ENCODE measurements around the gene ITPA. TPM values are rescaled to one million over a fixed set of nuclear protein-coding genes. Genes with fewer than 3 reads are reported as not detected.

The ITPA gene
- total RNA-seq, 1 experiment from 2014 or later = 69.2 TPM

DNA sequence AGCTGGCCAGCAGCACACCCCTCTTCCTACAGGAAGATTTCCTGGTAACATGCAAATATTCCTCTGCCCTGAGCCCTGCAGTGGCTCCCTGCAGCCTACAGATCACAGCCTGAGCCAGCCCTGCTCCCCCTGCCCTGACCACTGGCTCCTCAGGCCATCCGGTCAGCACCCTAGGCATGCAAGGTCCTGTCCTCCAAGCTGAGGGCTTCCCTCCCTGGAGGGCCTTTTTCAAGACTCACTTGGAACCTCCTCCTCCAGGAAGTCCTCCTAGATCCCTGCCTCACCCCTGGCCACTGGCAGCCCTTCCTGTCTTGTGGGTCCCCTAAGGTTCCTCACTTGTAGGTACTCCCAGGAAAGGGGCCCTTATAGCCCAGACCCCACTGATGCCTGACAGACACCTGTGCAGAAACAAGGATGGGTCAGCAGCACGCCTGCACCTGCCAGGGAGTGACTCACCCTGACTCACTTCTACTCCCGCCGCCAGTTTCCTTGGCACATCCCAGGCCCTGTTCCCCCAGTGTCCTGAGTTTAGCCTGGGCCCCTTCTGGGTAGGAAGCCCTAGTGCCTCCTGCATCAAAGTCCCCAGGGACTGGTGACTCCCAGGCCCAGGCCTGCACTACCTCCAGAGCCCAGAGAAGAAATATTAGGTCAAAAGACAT is 26.5 kb downstream of the ITPA start:
- no peak overlapping the region for H2AFZ ChIP-seq
- H3F3A ChIP-seq (ENCODE audit: insufficient read depth, low read depth) = peaks cover 17% of the 10 kb centered on the region; the same call in 1 of the 2 replicates
- no peaks in the 10 kb centered on the region for H4K20me1 ChIP-seq (ENCODE audit: insufficient read depth)
- no peaks in the 10 kb centered on the region for H3K79me2 ChIP-seq (ENCODE audit: low read depth)
- peak; percentile 78 to 81 for DNase-seq
- TF ChIP-seq, protein P1, sequence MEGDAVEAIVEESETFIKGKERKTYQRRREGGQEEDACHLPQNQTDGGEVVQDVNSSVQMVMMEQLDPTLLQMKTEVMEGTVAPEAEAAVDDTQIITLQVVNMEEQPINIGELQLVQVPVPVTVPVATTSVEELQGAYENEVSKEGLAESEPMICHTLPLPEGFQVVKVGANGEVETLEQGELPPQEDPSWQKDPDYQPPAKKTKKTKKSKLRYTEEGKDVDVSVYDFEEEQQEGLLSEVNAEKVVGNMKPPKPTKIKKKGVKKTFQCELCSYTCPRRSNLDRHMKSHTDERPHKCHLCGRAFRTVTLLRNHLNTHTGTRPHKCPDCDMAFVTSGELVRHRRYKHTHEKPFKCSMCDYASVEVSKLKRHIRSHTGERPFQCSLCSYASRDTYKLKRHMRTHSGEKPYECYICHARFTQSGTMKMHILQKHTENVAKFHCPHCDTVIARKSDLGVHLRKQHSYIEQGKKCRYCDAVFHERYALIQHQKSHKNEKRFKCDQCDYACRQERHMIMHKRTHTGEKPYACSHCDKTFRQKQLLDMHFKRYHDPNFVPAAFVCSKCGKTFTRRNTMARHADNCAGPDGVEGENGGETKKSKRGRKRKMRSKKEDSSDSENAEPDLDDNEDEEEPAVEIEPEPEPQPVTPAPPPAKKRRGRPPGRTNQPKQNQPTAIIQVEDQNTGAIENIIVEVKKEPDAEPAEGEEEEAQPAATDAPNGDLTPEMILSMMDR (conservative IDR thresholded peaks at IDR 0.05) = no peak
- no peak for TF ChIP-seq EZH2 (IDR thresholded peaks at IDR 0.05; ENCODE audit: low read depth)
- no peak overlapping the region for H3K27ac ChIP-seq
- H3K36me3 ChIP-seq (ENCODE audit: low read depth) = no peaks in the 10 kb centered on the region
- intact Hi-C loops (cut with micrococcal nuclease; ENCODE audit: unreplicated experiment) = loop anchor here (1.0 kb wide), 2 partner anchors 13 to 17 kb away; no protein-coding TSS in a partner anchor
- CTCF ChIA-PET = interaction anchor here (0.6 kb wide), 1 partner anchor 168 kb away, joined by 6 read pairs; no protein-coding TSS in a partner anchor
- peaks cover 23% of the 10 kb centered on the region for H3K4me1 ChIP-seq (replicated peaks; ENCODE audit: insufficient read depth)
- no TSS peak for BruUV-seq (replicated peaks)
- H3K9me3 ChIP-seq (ENCODE audit: insufficient read depth, low read depth) = no peaks in the 10 kb centered on the region
- no peak overlapping the region for H3K4me3 ChIP-seq
- POLR2A ChIA-PET (ENCODE audit: unreplicated experiment) = no interaction called here
- no peaks in the 10 kb centered on the region for H3K9me2 ChIP-seq (ENCODE audit: insufficient read depth)
- H3K4me2 ChIP-seq = peak overlapping the region; percentile 4; the same call in 1 of the 2 replicates
- no peaks in the 10 kb centered on the region for H3K27me3 ChIP-seq (ENCODE audit: insufficient read depth, low read depth)

DNA sequence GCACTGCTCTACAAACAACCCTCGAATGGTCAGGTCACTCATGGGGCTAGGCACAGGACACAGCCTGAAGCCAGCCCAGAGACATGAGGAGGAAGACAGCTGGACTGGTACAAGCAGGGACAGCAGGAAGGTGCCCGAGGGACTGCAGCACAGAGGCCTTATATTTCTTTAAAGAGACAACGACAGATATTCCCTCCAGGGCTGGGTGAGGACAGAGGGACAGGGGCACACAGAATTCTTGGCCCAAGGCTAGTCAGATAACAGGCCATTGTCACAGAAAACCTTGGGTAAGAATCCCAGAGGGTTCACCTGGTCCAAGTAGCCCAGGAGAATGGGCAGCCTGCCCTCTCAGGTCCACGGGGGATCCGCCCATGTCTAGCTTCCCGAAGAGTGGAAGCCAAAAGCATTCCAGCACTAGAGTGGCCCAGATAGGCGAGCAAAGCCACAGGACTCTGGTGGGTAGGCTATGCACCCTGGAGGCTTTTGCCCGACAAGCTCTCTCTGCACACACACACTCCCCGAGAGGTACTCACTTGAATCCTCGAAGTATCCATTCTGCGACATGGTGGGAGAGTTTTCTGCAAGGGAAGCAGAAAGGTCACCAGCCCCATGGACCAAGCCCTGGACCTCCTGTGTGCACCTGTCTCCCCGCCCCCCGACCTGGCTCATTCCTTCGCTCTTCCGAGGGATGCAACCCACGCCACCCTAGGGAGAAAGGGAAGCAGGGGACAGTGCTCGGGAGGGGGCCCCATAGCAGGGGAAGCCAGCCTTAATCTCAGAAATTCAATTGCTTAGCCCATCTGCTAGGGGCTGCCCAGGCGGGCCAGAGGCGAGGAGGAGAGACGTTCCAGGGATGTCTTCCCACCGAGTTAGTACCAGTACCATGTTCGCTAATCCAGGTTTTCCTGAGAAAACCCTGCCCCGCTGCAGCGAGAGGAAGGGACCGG is 28.0 kb downstream of the ITPA start:
- Histone ChIP-seq H3K9me2 (ENCODE audit: insufficient read depth) (no peaks in the 10 kb centered on the region), H3K4me1 (replicated peaks; ENCODE audit: insufficient read depth) (peaks cover 32% of the 10 kb centered on the region), H3F3A (ENCODE audit: insufficient read depth, low read depth) (peaks cover 21% of the 10 kb centered on the region; the same call in 1 of the 2 replicates), H3K4me2 (no peak overlapping the region; the same call in 1 of the 2 replicates), H3K27ac (no peak overlapping the region), H4K20me1 (ENCODE audit: insufficient read depth) (no peaks in the 10 kb centered on the region), H3K79me2 (ENCODE audit: low read depth) (no peaks in the 10 kb centered on the region), H3K4me3 (no peak overlapping the region; the same call in 1 of the 2 replicates), H3K36me3 (ENCODE audit: low read depth) (no peaks in the 10 kb centered on the region), H3K9me3 (ENCODE audit: insufficient read depth, low read depth) (no peaks in the 10 kb centered on the region), H3K27me3 (ENCODE audit: insufficient read depth, low read depth) (no peaks in the 10 kb centered on the region), H2AFZ (no peak overlapping the region)
- no TSS peak for BruUV-seq (replicated peaks)
- intact Hi-C loops (cut with micrococcal nuclease; ENCODE audit: unreplicated experiment) = no loop called here
- peak in 1 of 2 experiments; percentile 41 for DNase-seq
- TF ChIP-seq, protein P1 (conservative IDR thresholded peaks at IDR 0.05) = no peak
- no peak for TF ChIP-seq EZH2 (IDR thresholded peaks at IDR 0.05; ENCODE audit: low read depth)
- POLR2A ChIA-PET (ENCODE audit: unreplicated experiment) = no interaction called here
- CTCF ChIA-PET = interaction anchor here (0.6 kb wide), 1 partner anchor 34 kb away, joined by 3 read pairs; no protein-coding TSS in a partner anchor

DNA sequence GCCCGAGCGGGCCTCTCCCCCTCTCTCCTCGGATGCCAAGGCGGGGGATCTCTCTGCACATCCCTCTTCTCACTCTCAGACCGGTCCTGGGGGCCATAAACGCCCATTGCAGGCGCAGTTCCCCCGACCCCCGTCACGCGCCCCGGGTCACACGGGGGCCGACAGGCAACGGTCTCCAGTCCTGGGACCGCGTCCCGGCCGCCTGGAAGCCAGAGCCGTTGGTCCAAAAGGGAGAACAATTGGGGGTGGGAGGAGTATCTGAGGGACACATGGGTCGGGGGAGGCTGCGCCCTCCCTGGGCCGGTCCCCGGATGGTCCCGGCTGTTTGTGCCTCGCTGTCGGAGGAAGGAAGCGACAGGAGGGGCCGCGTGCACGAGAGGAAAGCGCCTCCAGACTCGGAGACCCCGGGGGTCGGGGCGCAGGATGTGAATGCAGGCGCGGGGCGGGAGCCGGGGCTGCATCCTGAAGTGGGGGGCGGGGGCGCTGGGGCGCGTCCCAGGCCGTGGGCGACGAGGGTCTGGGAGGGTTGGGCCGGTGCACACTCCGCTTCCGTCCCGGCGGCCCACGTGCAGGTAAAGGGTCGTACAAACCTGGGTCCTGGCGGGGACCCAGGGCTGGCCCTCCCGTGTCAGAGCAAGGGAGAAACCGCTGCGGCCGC is 28.8 kb downstream of the ITPA start:
- Histone ChIP-seq H3K4me1 (replicated peaks; ENCODE audit: insufficient read depth) (peaks cover 34% of the 10 kb centered on the region), H2AFZ (peak overlapping the region; percentile 99), H3K27ac (no peak overlapping the region), H3K79me2 (ENCODE audit: low read depth) (no peaks in the 10 kb centered on the region), H3K4me2 (peak overlapping the region; percentile 89), H3K4me3 (peak overlapping the region; percentile 78), H3K36me3 (ENCODE audit: low read depth) (no peaks in the 10 kb centered on the region), H3K9me2 (ENCODE audit: insufficient read depth) (no peaks in the 10 kb centered on the region), H3K27me3 (ENCODE audit: insufficient read depth, low read depth) (no peaks in the 10 kb centered on the region), H3F3A (ENCODE audit: insufficient read depth, low read depth) (peaks cover 21% of the 10 kb centered on the region; the same call in 1 of the 2 replicates), H3K9me3 (ENCODE audit: insufficient read depth, low read depth) (no peaks in the 10 kb centered on the region), H4K20me1 (ENCODE audit: insufficient read depth) (no peaks in the 10 kb centered on the region)
- BruUV-seq (replicated peaks) = TSS peak; percentile 63
- TF ChIP-seq, protein P1 (conservative IDR thresholded peaks at IDR 0.05) = no peak
- TF ChIP-seq EZH2 (IDR thresholded peaks at IDR 0.05; ENCODE audit: low read depth) = no peak
- intact Hi-C loops (cut with micrococcal nuclease; ENCODE audit: unreplicated experiment) = no loop called here
- ChIA-PET CTCF (interaction anchor here (0.5 to 1.0 kb wide), 2 partner anchors 11 to 16 kb away, joined by 4 to 5 read pairs; no protein-coding TSS in a partner anchor), POLR2A (ENCODE audit: unreplicated experiment) (interaction anchor here (0.6 to 0.8 kb wide), 3 partner anchors 10 to 1310 kb away, joined by 3 to 5 read pairs (median 4); no protein-coding TSS in a partner anchor)
- DNase-seq = no peak

All from PC-9 (cell line).